ENCODE data around the gene THRB. TPM values are rescaled to one million over a fixed set of nuclear protein-coding genes. Genes with fewer than 3 reads are reported as not detected.

Gene THRB
- total and polyA plus RNA-seq, 9 of the 15 experiments (the other 6 are each of a cell fraction or from before 2014, with no cell fraction given) = 1.7 to 14.9 (median 6.9) TPM

DNA sequence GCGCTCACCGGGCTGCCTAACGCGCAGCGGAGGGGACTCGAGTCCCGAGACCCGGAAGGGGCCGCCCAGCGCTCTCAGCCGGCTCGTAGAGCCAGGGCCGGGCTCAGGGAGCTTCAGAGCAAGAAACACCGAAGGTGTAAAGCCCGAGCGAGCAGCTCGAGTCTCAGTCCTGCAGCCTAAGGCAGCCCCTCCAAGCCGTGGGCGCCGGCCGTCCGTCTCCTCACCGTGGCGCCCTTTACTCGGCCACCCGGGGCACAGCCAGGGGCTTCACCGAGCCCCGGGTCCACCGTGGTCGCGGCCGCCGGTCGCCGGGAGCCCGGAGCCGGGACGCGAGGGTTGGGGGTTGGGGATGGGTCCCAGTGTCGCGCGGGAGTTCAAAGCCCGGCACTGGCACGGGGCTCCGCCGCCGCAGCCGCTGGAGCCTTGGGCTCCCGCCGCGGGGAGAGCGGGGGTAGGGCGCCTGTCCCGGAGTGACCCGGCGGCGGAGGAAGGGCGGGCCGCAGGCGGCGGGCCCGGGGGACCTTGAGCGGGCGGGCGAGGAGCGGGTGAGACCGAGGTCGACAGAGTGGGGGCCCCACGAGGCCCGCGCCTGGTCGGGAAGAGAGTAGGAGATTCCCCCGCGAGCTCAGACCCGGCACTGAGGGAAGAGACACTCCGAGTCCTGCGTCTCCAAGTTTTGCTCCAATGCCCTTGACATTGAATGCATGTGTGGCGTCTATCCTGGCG, 26.9 kb upstream of the THRB start (continued):
- TF ChIP-seq, protein P1, sequence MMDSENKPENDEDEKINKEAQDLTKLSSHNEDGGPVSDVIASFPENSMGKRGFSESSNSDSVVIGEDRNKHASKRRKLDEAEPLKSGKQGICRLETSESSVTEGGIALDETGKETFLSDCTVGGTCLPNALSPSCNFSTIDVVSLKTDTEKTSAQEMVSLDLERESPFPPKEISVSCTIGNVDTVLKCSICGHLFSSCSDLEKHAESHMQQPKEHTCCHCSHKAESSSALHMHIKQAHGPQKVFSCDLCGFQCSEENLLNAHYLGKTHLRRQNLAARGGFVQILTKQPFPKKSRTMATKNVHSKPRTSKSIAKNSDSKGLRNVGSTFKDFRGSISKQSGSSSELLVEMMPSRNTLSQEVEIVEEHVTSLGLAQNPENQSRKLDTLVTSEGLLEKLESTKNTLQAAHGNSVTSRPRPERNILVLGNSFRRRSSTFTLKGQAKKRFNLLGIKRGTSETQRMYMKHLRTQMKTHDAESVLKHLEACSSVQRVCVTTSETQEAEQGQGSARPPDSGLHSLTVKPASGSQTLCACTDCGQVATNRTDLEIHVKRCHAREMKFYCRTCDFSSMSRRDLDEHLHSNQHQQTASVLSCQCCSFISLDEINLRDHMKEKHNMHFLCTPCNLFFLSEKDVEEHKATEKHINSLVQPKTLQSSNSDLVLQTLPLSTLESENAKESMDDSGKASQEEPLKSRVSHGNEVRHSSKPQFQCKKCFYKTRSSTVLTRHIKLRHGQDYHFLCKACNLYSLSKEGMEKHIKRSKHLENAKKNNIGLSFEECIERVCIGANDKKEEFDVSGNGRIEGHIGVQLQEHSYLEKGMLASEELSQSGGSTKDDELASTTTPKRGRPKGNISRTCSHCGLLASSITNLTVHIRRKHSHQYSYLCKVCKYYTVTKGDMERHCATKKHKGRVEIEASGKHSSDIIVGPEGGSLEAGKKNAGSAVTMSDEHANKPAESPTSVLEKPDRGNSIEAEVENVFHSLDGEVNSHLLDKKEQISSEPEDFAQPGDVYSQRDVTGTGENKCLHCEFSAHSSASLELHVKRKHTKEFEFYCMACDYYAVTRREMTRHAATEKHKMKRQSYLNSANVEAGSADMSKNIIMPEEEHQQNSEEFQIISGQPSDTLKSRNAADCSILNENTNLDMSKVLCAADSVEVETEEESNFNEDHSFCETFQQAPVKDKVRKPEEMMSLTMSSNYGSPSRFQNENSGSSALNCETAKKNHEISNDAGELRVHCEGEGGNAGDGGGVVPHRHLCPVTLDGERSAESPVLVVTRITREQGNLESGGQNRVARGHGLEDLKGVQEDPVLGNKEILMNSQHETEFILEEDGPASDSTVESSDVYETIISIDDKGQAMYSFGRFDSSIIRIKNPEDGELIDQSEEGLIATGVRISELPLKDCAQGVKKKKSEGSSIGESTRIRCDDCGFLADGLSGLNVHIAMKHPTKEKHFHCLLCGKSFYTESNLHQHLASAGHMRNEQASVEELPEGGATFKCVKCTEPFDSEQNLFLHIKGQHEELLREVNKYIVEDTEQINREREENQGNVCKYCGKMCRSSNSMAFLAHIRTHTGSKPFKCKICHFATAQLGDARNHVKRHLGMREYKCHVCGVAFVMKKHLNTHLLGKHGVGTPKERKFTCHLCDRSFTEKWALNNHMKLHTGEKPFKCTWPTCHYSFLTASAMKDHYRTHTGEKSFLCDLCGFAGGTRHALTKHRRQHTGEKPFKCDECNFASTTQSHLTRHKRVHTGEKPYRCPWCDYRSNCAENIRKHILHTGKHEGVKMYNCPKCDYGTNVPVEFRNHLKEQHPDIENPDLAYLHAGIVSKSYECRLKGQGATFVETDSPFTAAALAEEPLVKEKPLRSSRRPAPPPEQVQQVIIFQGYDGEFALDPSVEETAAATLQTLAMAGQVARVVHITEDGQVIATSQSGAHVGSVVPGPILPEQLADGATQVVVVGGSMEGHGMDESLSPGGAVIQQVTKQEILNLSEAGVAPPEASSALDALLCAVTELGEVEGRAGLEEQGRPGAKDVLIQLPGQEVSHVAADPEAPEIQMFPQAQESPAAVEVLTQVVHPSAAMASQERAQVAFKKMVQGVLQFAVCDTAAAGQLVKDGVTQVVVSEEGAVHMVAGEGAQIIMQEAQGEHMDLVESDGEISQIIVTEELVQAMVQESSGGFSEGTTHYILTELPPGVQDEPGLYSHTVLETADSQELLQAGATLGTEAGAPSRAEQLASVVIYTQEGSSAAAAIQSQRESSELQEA (IDR thresholded peaks at IDR 0.05; ENCODE audit: low read depth) = no peak
- TF ChIP-seq ZNF316 (IDR thresholded peaks at IDR 0.05) (no peak), NBN (IDR thresholded peaks at IDR 0.05; ENCODE audit: low read depth) (no peak), NRF1 (conservative IDR thresholded peaks at IDR 0.05 in 1 of 2, IDR thresholded peaks at IDR 0.05 in 1 of 2) (peak in 1 of 2 experiments; percentile 42), MAZ (CRISPR knock-in tag; conservative IDR thresholded peaks at IDR 0.05 in 1 of 2, IDR thresholded peaks at IDR 0.05 in 1 of 2) (peak; percentile 68 to 75; a peak in 2 of 4 replicates), SAFB2 (IDR thresholded peaks at IDR 0.05; ENCODE audit: borderline replicate concordance, low read depth, low read length, severe bottlenecking) (no peak), PML (IDR thresholded peaks at IDR 0.05; ENCODE audit: low read length) (no peak), ZNF431 (CRISPR knock-in tag; IDR thresholded peaks at IDR 0.05) (no peak), MAFF (IDR thresholded peaks at IDR 0.05; ENCODE audit: low read length) (no peak), TEAD1 (CRISPR knock-in tag; IDR thresholded peaks at IDR 0.05) (peak in 1 of 2 experiments; percentile 12; a peak in 1 of 4 replicates), GATAD2A (IDR thresholded peaks at IDR 0.05) (no peak; the same call in 1 of the 2 replicates), ELF4 (CRISPR knock-in tag; IDR thresholded peaks at IDR 0.05) (no peak), ZNF79 (CRISPR knock-in tag; IDR thresholded peaks at IDR 0.05; ENCODE audit: low read depth) (no peak), XRCC3 (IDR thresholded peaks at IDR 0.05) (no peak), ZNF778 (CRISPR knock-in tag; IDR thresholded peaks at IDR 0.05) (no peak)
- TF ChIP-seq, protein P2, sequence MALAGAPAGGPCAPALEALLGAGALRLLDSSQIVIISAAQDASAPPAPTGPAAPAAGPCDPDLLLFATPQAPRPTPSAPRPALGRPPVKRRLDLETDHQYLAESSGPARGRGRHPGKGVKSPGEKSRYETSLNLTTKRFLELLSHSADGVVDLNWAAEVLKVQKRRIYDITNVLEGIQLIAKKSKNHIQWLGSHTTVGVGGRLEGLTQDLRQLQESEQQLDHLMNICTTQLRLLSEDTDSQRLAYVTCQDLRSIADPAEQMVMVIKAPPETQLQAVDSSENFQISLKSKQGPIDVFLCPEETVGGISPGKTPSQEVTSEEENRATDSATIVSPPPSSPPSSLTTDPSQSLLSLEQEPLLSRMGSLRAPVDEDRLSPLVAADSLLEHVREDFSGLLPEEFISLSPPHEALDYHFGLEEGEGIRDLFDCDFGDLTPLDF (CRISPR knock-in tag; IDR thresholded peaks at IDR 0.05) = no peak
- TF ChIP-seq, protein P3, sequence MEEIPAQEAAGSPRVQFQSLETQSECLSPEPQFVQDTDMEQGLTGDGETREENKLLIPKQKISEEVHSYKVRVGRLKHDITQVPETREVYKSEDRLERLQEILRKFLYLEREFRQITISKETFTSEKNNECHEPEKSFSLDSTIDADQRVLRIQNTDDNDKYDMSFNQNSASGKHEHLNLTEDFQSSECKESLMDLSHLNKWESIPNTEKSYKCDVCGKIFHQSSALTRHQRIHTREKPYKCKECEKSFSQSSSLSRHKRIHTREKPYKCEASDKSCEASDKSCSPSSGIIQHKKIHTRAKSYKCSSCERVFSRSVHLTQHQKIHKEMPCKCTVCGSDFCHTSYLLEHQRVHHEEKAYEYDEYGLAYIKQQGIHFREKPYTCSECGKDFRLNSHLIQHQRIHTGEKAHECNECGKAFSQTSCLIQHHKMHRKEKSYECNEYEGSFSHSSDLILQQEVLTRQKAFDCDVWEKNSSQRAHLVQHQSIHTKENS (CRISPR knock-in tag; IDR thresholded peaks at IDR 0.05) = no peak

Data from K562 (cell line).